ENCODE results near the gene GALNS. TPM values are rescaled to one million over a fixed set of nuclear protein-coding genes. Genes with fewer than 3 reads are reported as not detected.

Gene GALNS
- total RNA-seq, 1 donor from 2014 or later = 32.8 TPM

DNA sequence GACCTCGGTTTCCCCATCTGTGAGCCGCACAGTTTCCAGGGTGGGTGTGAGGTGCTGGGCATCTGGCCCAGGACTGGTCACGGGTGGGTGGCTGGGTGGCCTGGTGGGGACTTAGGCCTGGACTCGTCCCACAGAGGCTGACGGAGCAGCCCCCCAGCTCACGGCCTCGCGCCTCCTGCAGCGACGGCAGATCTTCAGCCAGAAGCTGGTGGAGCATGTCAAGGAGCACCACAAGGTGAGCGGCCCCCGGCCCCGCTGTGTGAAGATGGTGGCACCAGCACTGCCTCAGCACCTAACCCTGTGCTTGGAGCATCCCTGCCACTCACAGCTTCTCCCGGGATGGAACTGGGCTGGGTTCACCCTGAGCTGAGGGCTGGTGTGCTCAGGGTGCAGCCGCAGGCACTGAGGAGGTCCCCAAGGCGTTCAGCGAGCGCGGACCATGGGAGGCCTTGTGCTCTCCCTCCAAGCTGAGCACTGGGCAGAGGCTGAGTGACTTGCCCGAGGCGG, 50.8 kb downstream of the GALNS start:
- Histone ChIP-seq H3K4me3 (no peak overlapping the region), H3K27me3 (no peaks in the 10 kb centered on the region), H3K36me3 (peaks cover 14% of the 10 kb centered on the region), H3K4me1 (peaks cover 23% of the 10 kb centered on the region), H3K9me3 (no peaks in the 10 kb centered on the region), H3K27ac (no peak overlapping the region)
- no peak for TF ChIP-seq CTCF (IDR thresholded peaks at IDR 0.05)
- DNase-seq (peak; percentile 53), ATAC-seq (no peak)
- intact Hi-C loops (cut with DNase I) = no loop called here

- Histone ChIP-seq H3K36me3 (peaks cover 14% of the 10 kb centered on the region), H3K4me1 (peaks cover 17% of the 10 kb centered on the region), H3K9me3 (no peaks in the 10 kb centered on the region), H3K4me3 (no peak overlapping the region), H3K27me3 (no peaks in the 10 kb centered on the region), H3K27ac (no peak overlapping the region)
- peak; percentile 66 for DNase-seq
- intact Hi-C loops (cut with DNase I) = no loop called here
- no peak for ATAC-seq
- TF ChIP-seq CTCF (IDR thresholded peaks at IDR 0.05) = no peak
Observed at GRCh38 chr16:88805340-88805715, 51.4 kb downstream of the GALNS start.

DNA sequence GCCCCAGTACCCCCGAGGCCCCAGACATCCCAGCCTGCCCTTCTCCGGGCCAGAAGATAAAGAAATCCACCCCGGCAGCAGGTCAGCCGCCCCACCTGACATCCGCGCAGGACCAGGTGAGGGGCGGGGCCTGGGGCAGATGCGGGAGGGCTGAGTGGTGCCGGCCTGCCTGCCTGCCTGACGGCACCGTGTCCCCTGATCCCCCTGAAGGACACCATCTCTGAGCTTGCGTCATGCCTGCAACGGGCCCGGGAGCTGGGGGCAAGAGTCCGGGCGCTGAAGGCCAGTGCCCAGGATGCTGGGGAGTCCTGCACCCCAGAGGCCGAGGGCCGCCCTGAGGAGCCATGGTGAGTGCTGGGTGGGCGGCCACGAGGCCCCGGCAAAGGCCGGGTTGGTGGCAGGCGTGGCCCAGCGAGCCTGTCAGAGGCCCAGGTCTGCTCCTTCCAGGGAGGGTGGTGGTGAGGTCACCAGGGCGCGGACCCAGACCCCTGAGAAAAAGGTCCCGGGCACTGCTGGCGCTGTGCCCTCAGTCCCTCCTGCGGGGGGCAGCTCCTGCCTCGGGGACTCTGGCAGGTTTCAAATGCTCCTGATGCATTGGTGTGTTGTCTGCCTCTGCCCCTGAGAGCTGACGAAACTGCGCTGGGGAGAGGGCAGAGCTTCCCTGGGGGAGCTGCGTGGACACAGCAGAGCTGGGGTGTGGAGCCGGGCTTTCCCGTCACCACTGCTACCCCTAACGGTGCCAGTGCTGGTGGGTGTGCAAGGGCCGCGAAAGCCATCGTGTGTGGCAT, 52.0 kb downstream of the GALNS start:
- DNase-seq = peak; percentile 68
- Histone ChIP-seq H3K4me3 (no peak overlapping the region), H3K9me3 (no peaks in the 10 kb centered on the region), H3K27ac (no peak overlapping the region), H3K4me1 (peaks cover 11% of the 10 kb centered on the region), H3K27me3 (no peaks in the 10 kb centered on the region), H3K36me3 (peaks cover 9% of the 10 kb centered on the region)
- no peak for TF ChIP-seq CTCF (IDR thresholded peaks at IDR 0.05)
- intact Hi-C loops (cut with DNase I) = no loop called here
- ATAC-seq = no peak

DNA sequence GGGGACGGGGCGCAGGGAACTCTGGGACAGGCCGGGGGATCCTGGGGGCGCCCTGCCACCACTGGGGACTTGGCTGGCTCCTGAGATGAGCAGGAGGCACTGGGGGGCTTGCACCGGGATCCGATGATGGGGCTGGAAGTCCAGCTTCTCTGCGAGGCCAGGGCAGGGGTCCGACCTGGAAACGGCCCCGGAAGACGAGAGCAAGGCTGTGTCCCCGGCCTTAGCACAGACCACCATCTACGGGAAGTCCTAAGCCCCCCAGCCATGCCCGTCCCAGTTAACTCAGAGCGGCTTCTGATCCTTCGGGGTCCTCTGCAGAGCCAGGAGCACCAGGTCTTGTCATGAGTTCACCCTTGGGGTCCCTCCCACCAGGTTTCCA, 52.6 kb downstream of the GALNS start:
- no peaks in the 10 kb centered on the region for H3K27me3 ChIP-seq
- H3K4me3 ChIP-seq = no peak overlapping the region
- peaks cover 3% of the 10 kb centered on the region for H3K36me3 ChIP-seq
- no peak overlapping the region for H3K27ac ChIP-seq
- intact Hi-C loops (cut with DNase I) = no loop called here
- no peaks in the 10 kb centered on the region for H3K9me3 ChIP-seq
- no peak for ATAC-seq
- H3K4me1 ChIP-seq = peaks cover 10% of the 10 kb centered on the region
- no peak for DNase-seq
- no peak for TF ChIP-seq CTCF (IDR thresholded peaks at IDR 0.05)

GRCh38 chr16:88803264-88803987, 53.3 kb downstream of the GALNS start, which contains the start of gene CDT1:
TSS of gene CDT1 (plus strand) at chr16:88803789. CDS start at chr16:88803832, 43 bp downstream.
- H3K9me3 ChIP-seq = no peaks in the 10 kb centered on the region
- intact Hi-C loops (cut with DNase I) = no loop called here
- H3K4me1 ChIP-seq = peaks cover 10% of the 10 kb centered on the region
- H3K4me3 ChIP-seq = peak within 1 kb of the TSS; percentile 77
- no peak for TF ChIP-seq CTCF (IDR thresholded peaks at IDR 0.05)
- H3K27ac ChIP-seq = peak within 1 kb of the TSS; percentile 66
- ATAC-seq (peak; percentile 86), DNase-seq (peak; percentile 93)
- H3K27me3 ChIP-seq = no peaks in the 10 kb centered on the region
- no peaks in the 10 kb centered on the region for H3K36me3 ChIP-seq

Measured in upper lobe of right lung (tissue), 1 donor.